ENCODE measurements around the gene ZNF215.
"Not testable (repeated sequence)": the region's sequence is repeated elsewhere in the genome, so short reads cannot be mapped to it uniquely, and the experiment has no call there.

The ZNF215 gene

GRCh38 chr11:6962141-6962540 lies 35.9 kb downstream of the ZNF215 start:
- TF ChIP-seq, protein P1, sequence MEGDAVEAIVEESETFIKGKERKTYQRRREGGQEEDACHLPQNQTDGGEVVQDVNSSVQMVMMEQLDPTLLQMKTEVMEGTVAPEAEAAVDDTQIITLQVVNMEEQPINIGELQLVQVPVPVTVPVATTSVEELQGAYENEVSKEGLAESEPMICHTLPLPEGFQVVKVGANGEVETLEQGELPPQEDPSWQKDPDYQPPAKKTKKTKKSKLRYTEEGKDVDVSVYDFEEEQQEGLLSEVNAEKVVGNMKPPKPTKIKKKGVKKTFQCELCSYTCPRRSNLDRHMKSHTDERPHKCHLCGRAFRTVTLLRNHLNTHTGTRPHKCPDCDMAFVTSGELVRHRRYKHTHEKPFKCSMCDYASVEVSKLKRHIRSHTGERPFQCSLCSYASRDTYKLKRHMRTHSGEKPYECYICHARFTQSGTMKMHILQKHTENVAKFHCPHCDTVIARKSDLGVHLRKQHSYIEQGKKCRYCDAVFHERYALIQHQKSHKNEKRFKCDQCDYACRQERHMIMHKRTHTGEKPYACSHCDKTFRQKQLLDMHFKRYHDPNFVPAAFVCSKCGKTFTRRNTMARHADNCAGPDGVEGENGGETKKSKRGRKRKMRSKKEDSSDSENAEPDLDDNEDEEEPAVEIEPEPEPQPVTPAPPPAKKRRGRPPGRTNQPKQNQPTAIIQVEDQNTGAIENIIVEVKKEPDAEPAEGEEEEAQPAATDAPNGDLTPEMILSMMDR (IDR thresholded peaks at IDR 0.05) = no peak
- H3K27me3 Mint-ChIP-seq (ENCODE audit: low read depth, poor library complexity) = no peaks in the 10 kb centered on the region
- H3K4me3 Mint-ChIP-seq = no peak overlapping the region
- peaks cover 7% of the 10 kb centered on the region for H3K36me3 Mint-ChIP-seq (ENCODE audit: low read depth)
- no peak overlapping the region for H3K27ac Mint-ChIP-seq
- DNase-seq = no peak
- H3K4me1 Mint-ChIP-seq = no peaks in the 10 kb centered on the region
- peaks cover 8% of the 10 kb centered on the region for H3K9me3 Mint-ChIP-seq

DNA sequence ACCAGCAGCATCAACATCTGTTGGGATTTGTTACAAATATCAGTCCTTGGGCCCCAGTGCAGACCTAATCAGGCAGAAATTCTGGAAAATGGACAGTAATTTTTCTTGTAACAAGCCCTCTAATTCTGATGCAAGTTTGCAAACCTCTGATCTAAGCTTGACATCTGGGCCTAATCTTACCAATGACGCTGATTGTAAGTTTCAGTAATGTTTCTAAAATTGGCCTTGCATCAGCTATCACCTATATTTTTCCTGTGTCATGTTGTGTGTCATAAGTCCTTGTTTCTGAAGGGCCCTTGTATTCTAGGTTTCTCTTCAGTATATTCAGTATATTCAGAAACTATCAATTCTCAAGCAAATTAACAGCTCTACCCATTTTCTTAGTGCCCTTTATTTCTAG lies 36.4 kb downstream of the ZNF215 start:
- no peak overlapping the region for H3K27ac Mint-ChIP-seq
- TF ChIP-seq, protein P1 (IDR thresholded peaks at IDR 0.05) = no peak
- DNase-seq = no peak
- H3K9me3 Mint-ChIP-seq = peaks cover 13% of the 10 kb centered on the region
- H3K4me3 Mint-ChIP-seq = no peak overlapping the region
- H3K27me3 Mint-ChIP-seq (ENCODE audit: low read depth, poor library complexity) = no peaks in the 10 kb centered on the region
- H3K4me1 Mint-ChIP-seq = no peaks in the 10 kb centered on the region
- peaks cover 7% of the 10 kb centered on the region for H3K36me3 Mint-ChIP-seq (ENCODE audit: low read depth)

GRCh38 chr11:6968816-6969215 lies 42.6 kb downstream of the ZNF215 start:
- H3K36me3 Mint-ChIP-seq (ENCODE audit: low read depth) = peaks cover 19% of the 10 kb centered on the region
- H3K4me1 Mint-ChIP-seq = peaks cover 11% of the 10 kb centered on the region
- peaks cover 8% of the 10 kb centered on the region for H3K27me3 Mint-ChIP-seq (ENCODE audit: low read depth, poor library complexity)
- DNase-seq = no peak
- TF ChIP-seq, protein P1 (IDR thresholded peaks at IDR 0.05) = no peak
- H3K27ac Mint-ChIP-seq = no peak overlapping the region
- H3K4me3 Mint-ChIP-seq = no peak overlapping the region
- H3K9me3 Mint-ChIP-seq = peaks cover 27% of the 10 kb centered on the region

DNA sequence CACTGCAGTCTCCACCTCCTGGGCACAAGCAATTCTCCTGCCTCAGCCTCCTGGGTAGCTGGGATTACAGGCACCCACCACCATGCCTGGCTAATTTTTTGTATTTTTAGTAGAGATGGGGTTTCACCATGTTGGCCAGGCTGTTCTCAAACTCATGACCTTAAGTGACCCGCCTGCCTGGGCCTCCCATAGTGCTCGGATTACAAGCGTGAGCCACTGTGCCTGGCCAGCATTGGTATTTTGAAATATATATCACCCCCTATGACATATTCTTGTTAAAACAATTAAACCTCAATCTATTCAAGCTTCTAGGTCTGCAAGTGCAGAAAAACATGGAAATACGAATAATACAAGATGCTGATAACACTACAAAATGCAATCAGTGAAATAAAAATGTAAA lies 43.6 kb downstream of the ZNF215 start:
- not testable (repeated sequence) for H3K4me3 Mint-ChIP-seq
- peak; percentile 28 for DNase-seq
- H3K4me1 Mint-ChIP-seq = peaks cover 11% of the 10 kb centered on the region

GRCh38 chr11:6979365-6979764 lies 53.1 kb downstream of the ZNF215 start:
- H3K27ac Mint-ChIP-seq = no peak overlapping the region
- TF ChIP-seq, protein P1 (IDR thresholded peaks at IDR 0.05) = no peak
- peaks cover 4% of the 10 kb centered on the region for H3K36me3 Mint-ChIP-seq (ENCODE audit: low read depth)
- peaks cover 3% of the 10 kb centered on the region for H3K9me3 Mint-ChIP-seq
- no peaks in the 10 kb centered on the region for H3K4me1 Mint-ChIP-seq
- no peak overlapping the region for H3K4me3 Mint-ChIP-seq
- peaks cover 2% of the 10 kb centered on the region for H3K27me3 Mint-ChIP-seq (ENCODE audit: low read depth, poor library complexity)
- DNase-seq = no peak

More for the DNA sequence above, 43.6 kb downstream of the ZNF215 start:
- Mint-ChIP-seq H3K27ac (peak overlapping the region; percentile 44), H3K36me3 (ENCODE audit: low read depth) (peaks cover 19% of the 10 kb centered on the region), H3K9me3 (peaks cover 27% of the 10 kb centered on the region)
- H3K27me3 Mint-ChIP-seq (ENCODE audit: low read depth, poor library complexity) = not testable (repeated sequence)

DNA sequence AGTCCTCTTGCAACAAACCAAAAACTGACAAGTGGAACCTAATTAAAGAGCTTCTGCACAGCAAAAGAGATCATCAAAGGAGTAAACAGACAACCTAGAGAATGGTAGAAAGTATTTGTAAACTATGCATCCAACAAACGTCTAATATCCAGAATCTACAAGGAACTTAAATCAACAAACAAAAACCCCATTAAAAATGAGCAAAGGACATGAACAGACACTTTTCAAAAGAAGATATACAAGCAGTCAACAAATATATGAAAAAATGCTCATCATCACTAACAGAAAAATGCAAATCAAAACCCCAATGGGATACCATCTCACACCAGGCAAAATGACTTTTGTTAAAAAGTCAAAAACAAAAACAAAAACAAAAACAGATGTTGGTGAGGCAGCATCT lies 60.3 kb downstream of the ZNF215 start:
- TF ChIP-seq, protein P1 (IDR thresholded peaks at IDR 0.05) = no peak
- Mint-ChIP-seq H3K27me3 (ENCODE audit: low read depth, poor library complexity) (peaks cover 9% of the 10 kb centered on the region), H3K36me3 (ENCODE audit: low read depth) (peaks cover 4% of the 10 kb centered on the region), H3K27ac (no peak overlapping the region), H3K4me1 (no peaks in the 10 kb centered on the region), H3K4me3 (no peak overlapping the region), H3K9me3 (peaks cover 19% of the 10 kb centered on the region)
- DNase-seq = no peak

Measured in nephron progenitor cell (in vitro differentiated cells).